Liver (tissue), 9 donors: ENCODE results near the gene DGKE. TPM values are rescaled to one million over a fixed set of nuclear protein-coding genes. Genes with fewer than 3 reads are reported as not detected.

Experiments used
- DNase-seq: peaks from one replicate; pipeline ENCODE4 v3.0.0-alpha.2; 2017; ENCODE audit warnings: low spot score
- H3K27ac ChIP-seq, 2 donors: one replicate each; pipeline ENCODE4 v1.7.0; 2013; ENCODE audit warnings: inconsistent platforms in 2 of 2, low read length in 2 of 2, control low read depth in 1 of 2, low read depth in 1 of 2, mild to moderate bottlenecking in 1 of 2
- H3K27me3 ChIP-seq, 4 donors: one replicate each; pipeline versions ENCODE4 v1.6.1 to v1.7.0; 2013; ENCODE audit warnings: low read length in 3 of 4, inconsistent platforms in 1 of 4, mild to moderate bottlenecking in 1 of 4, moderate library complexity in 1 of 4; ENCODE audit not compliant: control insufficient read depth in 4 of 4, insufficient read depth in 4 of 4
- H3K36me3 ChIP-seq, 4 donors: one replicate each; pipeline versions ENCODE4 v1.6.1 to v1.7.0; 2013; ENCODE audit warnings: low read length in 3 of 4, mild to moderate bottlenecking in 3 of 4, low read depth in 1 of 4, moderate library complexity in 1 of 4; ENCODE audit not compliant: control insufficient read depth in 4 of 4, insufficient read depth in 3 of 4
- H3K4me1 ChIP-seq, 4 donors: one replicate each; pipeline versions ENCODE4 v1.6.1 to v1.7.0; 2013; ENCODE audit warnings: low read length in 3 of 4, mild to moderate bottlenecking in 3 of 4, moderate library complexity in 1 of 4; ENCODE audit not compliant: control insufficient read depth in 4 of 4, insufficient read depth in 4 of 4
- H3K4me3 ChIP-seq, 3 donors: one replicate each; pipeline versions ENCODE4 v1.6.1 to v1.7.0; 2013; ENCODE audit warnings: low read length in 3 of 3, control low read depth in 1 of 3, low read depth in 1 of 3, mild to moderate bottlenecking in 1 of 3
- H3K9ac ChIP-seq, 2 donors: one replicate each; pipeline ENCODE4 v1.7.0; 2013; ENCODE audit warnings: low read length in 2 of 2, mild to moderate bottlenecking in 2 of 2, moderate library complexity in 2 of 2, control low read depth in 1 of 2, low read depth in 1 of 2
- H3K9me3 ChIP-seq, 4 donors: one replicate each; pipeline versions ENCODE4 v1.6.1 to v1.7.0; 2013; ENCODE audit warnings: low read length in 3 of 4; ENCODE audit not compliant: control insufficient read depth in 4 of 4
- EGR1 ChIP-seq, 2 donors: IDR thresholded peaks; 2 replicates each; pipeline ENCODE4 v1.6.1; 2016 to 2018; ENCODE audit warnings: antibody characterized with exemption in 2 of 2, low read depth in 2 of 2
- FOXA1 ChIP-seq: IDR thresholded peaks from 2 replicates; pipeline ENCODE4 v1.6.1; 2016; ENCODE audit warnings: antibody characterized with exemption
- FOXA2 ChIP-seq: IDR thresholded peaks from 2 replicates; pipeline ENCODE4 v1.6.1; 2016; ENCODE audit warnings: antibody characterized with exemption
- GABPA ChIP-seq, 2 donors: IDR thresholded peaks in 1 of 2; conservative IDR thresholded peaks in 1 of 2; 2 replicates each; pipeline ENCODE4 v1.6.1; 2016; ENCODE audit warnings: antibody characterized with exemption in 2 of 2, mild to moderate bottlenecking in 1 of 2, moderate library complexity in 1 of 2
- HNF4A ChIP-seq, 2 donors: conservative IDR thresholded peaks; 2 replicates each; pipeline ENCODE4 v1.6.1; 2016; ENCODE audit warnings: antibody characterized with exemption in 2 of 2, mild to moderate bottlenecking in 2 of 2
- HNF4G ChIP-seq: IDR thresholded peaks from 2 replicates; pipeline ENCODE4 v1.6.1; 2016; ENCODE audit warnings: antibody characterized with exemption
- JUND ChIP-seq, 2 donors: IDR thresholded peaks; 2 replicates each; pipeline ENCODE4 v1.6.1; 2016; ENCODE audit warnings: antibody characterized with exemption in 2 of 2
- NR2F2 ChIP-seq: IDR thresholded peaks from 2 replicates; pipeline ENCODE4 v1.6.1; 2016; ENCODE audit warnings: antibody characterized with exemption
- RAD21 ChIP-seq, 2 donors: IDR thresholded peaks; 2 replicates each; pipeline ENCODE4 v1.6.1; 2016; ENCODE audit warnings: antibody characterized with exemption in 2 of 2, mild to moderate bottlenecking in 2 of 2
- REST ChIP-seq: IDR thresholded peaks from 2 replicates; pipeline ENCODE4 v1.6.1; 2016; ENCODE audit warnings: antibody characterized with exemption, mild to moderate bottlenecking
- RXRA ChIP-seq, 2 donors: IDR thresholded peaks; 2 replicates each; pipeline ENCODE4 v1.6.1; 2017 to 2018; ENCODE audit warnings: antibody characterized with exemption in 2 of 2, mild to moderate bottlenecking in 1 of 2
- SP1 ChIP-seq: IDR thresholded peaks from 2 replicates; pipeline ENCODE4 v1.6.1; 2018; ENCODE audit warnings: antibody characterized with exemption, mild to moderate bottlenecking
- TAF1 ChIP-seq: conservative IDR thresholded peaks from 2 replicates; pipeline ENCODE4 v1.6.1; 2016; ENCODE audit warnings: antibody characterized with exemption, mild to moderate bottlenecking
- YY1 ChIP-seq: IDR thresholded peaks from 2 replicates; pipeline ENCODE4 v1.6.1; 2016; ENCODE audit warnings: antibody characterized with exemption, mild to moderate bottlenecking
- ZBTB33 ChIP-seq: IDR thresholded peaks from 2 replicates; pipeline ENCODE4 v1.6.1; 2016; ENCODE audit warnings: antibody characterized with exemption
- WGBS: extraction: QIAGEN DNeasy Blood & Tissue Kit; methylation state at CpG from one replicate; pipeline ENCODE4 v1.1.7; 2013; 5-methylcytosine and 5-hydroxymethylcytosine counted together
- polyA plus RNA-seq, 2 donors: library from polyadenylated mRNA; stranded (reverse) in 1 of 2; unstranded in 1 of 2; fragments of 200-250 nt in 1 of 2; fragments of >200 nt in 1 of 2; fragmentation: Nextera tagmentation in 1 of 2; extraction: Ambion mirVana in 1 of 2; gene quantifications; one replicate each; pipeline versions ENCODE4 v1.2.1 to v1.2.3, GENCODE V29; 2013 to 2015
- total RNA-seq, 2 donors: library from RNA; depleted of rRNA; stranded (reverse); fragments of >200 nt; gene quantifications; one replicate each; pipeline ENCODE4 v1.2.3, GENCODE V29; 2014
- TF ChIP-seq, protein P1 (sequence below): IDR thresholded peaks from 2 replicates; pipeline ENCODE4 v1.6.1; 2016; ENCODE audit warnings: antibody characterized with exemption
- TF ChIP-seq, protein P2 (sequence below): IDR thresholded peaks from 2 replicates; pipeline ENCODE4 v1.6.1; 2016; ENCODE audit warnings: antibody characterized with exemption
- TF ChIP-seq, protein P3 (sequence below): fragments of 150-350 bp; IDR thresholded peaks from 2 replicates; pipeline ENCODE4 v1.5.1; 2017; ENCODE audit warnings: improper control_type of control experiment, low read depth, low read length; ENCODE audit not compliant: missing input control
- donor health status: healthy.
- donor health status: healthy.
- donor health status: healthy.
- donor health status: healthy.
- donor health status: healthy.

The DGKE gene
- total and polyA plus RNA-seq, 4 donors: 1.0 to 5.9 (median 2.8) TPM

DNA sequence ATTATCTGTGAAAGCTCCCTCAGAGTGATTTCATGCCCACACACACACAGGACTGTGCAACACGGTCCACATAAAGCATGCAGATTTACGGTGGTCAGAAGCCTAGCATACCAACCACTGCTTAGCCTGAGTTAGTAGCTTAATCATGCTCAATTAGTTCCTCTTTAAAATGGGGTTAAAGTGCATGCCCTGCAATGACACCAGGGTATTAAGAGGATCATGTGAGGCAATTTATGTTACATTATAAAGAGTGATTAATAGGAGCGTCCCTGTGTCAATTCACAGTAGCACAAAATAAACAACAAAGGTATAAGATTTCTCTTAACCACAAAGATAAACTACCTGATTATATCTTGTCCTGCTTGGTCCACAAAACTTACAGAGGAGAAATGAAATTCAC lies 40.0 kb upstream of the DGKE start:
- no peaks in the 10 kb centered on the region for H3K4me1 ChIP-seq

DNA sequence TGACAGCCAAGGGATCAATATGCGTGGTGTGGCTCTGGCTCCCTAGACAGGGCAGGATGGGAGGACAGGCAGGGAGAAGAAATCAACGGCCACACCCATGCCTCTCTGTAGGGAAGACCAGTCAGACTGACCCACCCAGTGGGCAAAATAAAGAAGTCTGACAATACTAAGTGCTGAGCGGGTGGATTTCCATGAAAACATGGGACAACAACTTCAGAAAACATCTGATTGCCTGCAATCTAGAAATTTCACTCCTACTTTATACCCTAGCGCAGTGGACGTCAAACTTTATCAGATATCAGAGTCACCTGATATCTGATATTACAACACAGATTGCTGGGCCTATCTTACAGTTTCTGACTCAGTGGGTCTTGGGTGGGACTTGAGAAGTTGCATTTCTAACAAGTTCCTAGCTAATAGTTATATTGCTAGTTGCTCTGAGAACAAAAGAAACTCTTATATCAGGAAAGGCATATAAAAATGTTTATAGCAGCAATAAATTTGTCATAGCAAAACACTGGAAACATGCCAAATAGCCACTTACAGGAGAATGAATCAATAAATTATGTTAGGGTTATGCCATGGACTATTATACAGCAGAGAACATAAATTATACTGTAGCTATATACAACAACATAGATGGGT lies 38.6 kb upstream of the DGKE start:
- no peak overlapping the region for H3K4me3 ChIP-seq
- H3K36me3 ChIP-seq: no peaks in the 10 kb centered on the region
- WGBS: 90% methylated on average over 5 of the region's 5 CpGs
- H3K9ac ChIP-seq: no peak overlapping the region
- DNase-seq: no peak
- H3K27me3 ChIP-seq: no peaks in the 10 kb centered on the region
- no peaks in the 10 kb centered on the region for H3K9me3 ChIP-seq
- no peak overlapping the region for H3K27ac ChIP-seq
- H3K4me1 ChIP-seq: no peaks in the 10 kb centered on the region
- TF ChIP-seq, protein P1, sequence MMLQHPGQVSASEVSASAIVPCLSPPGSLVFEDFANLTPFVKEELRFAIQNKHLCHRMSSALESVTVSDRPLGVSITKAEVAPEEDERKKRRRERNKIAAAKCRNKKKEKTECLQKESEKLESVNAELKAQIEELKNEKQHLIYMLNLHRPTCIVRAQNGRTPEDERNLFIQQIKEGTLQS: no peak
- TF ChIP-seq ZBTB33 (no peak), FOXA1 (no peak), FOXA2 (no peak), RXRA (IDR thresholded peaks at IDR 0.05) (no peak), HNF4G (no peak), SP1 (no peak), NR2F2 (no peak), REST (no peak), RAD21 (IDR thresholded peaks at IDR 0.05) (no peak), EGR1 (IDR thresholded peaks at IDR 0.05; ENCODE audit: low read depth in 2 of 2) (no peak), GABPA (IDR thresholded peaks at IDR 0.05 in 1 of 2, conservative IDR thresholded peaks at IDR 0.05 in 1 of 2) (no peak), YY1 (no peak), HNF4A (conservative IDR thresholded peaks at IDR 0.05) (no peak), TAF1 (no peak)
- TF ChIP-seq, protein P2, sequence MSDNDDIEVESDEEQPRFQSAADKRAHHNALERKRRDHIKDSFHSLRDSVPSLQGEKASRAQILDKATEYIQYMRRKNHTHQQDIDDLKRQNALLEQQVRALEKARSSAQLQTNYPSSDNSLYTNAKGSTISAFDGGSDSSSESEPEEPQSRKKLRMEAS: no peak
- TF ChIP-seq, protein P3, sequence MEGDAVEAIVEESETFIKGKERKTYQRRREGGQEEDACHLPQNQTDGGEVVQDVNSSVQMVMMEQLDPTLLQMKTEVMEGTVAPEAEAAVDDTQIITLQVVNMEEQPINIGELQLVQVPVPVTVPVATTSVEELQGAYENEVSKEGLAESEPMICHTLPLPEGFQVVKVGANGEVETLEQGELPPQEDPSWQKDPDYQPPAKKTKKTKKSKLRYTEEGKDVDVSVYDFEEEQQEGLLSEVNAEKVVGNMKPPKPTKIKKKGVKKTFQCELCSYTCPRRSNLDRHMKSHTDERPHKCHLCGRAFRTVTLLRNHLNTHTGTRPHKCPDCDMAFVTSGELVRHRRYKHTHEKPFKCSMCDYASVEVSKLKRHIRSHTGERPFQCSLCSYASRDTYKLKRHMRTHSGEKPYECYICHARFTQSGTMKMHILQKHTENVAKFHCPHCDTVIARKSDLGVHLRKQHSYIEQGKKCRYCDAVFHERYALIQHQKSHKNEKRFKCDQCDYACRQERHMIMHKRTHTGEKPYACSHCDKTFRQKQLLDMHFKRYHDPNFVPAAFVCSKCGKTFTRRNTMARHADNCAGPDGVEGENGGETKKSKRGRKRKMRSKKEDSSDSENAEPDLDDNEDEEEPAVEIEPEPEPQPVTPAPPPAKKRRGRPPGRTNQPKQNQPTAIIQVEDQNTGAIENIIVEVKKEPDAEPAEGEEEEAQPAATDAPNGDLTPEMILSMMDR: no peak

More for the DNA sequence above, 40.0 kb upstream of the DGKE start:
- H3K36me3 ChIP-seq: no peaks in the 10 kb centered on the region
- TF ChIP-seq, protein P1: no peak
- TF ChIP-seq, protein P2: no peak
- TF ChIP-seq HNF4G (no peak), GABPA (IDR thresholded peaks at IDR 0.05 in 1 of 2, conservative IDR thresholded peaks at IDR 0.05 in 1 of 2) (no peak), JUND (IDR thresholded peaks at IDR 0.05) (no peak), NR2F2 (no peak), EGR1 (IDR thresholded peaks at IDR 0.05; ENCODE audit: low read depth in 2 of 2) (no peak), HNF4A (conservative IDR thresholded peaks at IDR 0.05) (no peak), SP1 (no peak), YY1 (no peak), FOXA2 (no peak), FOXA1 (no peak)
- TF ChIP-seq, protein P3: no peak
- H3K9me3 ChIP-seq: no peaks in the 10 kb centered on the region
- no peak for DNase-seq
- no peaks in the 10 kb centered on the region for H3K27me3 ChIP-seq
- H3K9ac ChIP-seq: no peak overlapping the region
- 78% methylated on average over 3 of the region's 3 CpGs for WGBS
- no peak overlapping the region for H3K27ac ChIP-seq
- no peak overlapping the region for H3K4me3 ChIP-seq
